AG09309 (cell line): ENCODE measurements around the gene ABCD2.

Experiments used
- DNase-seq: peaks from one replicate; pipeline ENCODE4 v3.0.0-alpha.2; 2010; ENCODE audit warnings: low read depth
- H3K4me3 ChIP-seq: 2 replicates; pipeline ENCODE4 v1.5.1; 2011; ENCODE audit warnings: mild to moderate bottlenecking, low read depth, low read length, moderate library complexity; ENCODE audit not compliant: control insufficient read depth
- CTCF ChIP-seq: IDR thresholded peaks from 2 replicates; pipeline ENCODE4 v1.5.1; 2011; ENCODE audit warnings: mild to moderate bottlenecking, low read depth, low read length, inconsistent platforms; ENCODE audit not compliant: insufficient read depth, control insufficient read depth; ENCODE audit errors: missing control alignments

ABCD2 gene

DNA sequence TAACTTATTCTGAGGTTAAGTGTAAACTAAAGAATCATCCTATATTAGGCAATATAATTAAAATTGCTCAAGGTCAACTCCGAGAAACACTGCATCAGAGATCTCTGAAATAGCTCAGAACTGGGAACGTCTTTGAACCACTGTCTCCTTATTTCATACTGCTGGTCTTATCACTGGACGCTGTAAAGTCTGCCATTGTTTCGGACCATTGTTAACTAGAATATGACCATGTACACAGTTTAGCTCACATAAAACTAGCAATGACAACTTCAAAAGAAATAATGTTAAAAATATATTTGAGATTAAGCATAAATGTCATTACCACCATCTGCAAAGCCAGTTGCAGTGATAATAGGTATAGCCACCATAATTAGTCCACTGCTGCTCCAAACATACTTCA, 2.9 kb downstream of the ABCD2 start:
- no peak for TF ChIP-seq CTCF
- H3K4me3 ChIP-seq, result no peak overlapping the region
- DNase-seq, result no peak

DNA sequence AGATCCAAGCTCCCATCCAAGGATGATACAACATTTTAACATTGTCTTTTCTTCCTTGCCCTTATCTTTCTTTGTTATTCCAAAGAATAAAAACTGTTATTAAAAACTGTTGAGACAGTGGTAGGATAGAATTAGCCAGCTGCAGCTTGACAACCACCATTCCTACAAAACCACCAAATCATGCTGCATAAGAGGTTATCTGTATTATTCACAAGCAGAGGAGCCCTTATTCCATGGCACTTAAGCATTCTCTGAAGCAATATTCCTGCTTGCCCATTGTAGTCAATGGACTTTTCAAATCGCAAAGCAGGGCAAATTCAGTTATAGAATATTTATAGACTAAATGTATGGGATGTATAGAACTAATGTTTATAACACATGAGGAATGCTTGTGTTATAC, 3.4 kb downstream of the ABCD2 start:
- no peak for TF ChIP-seq CTCF
- H3K4me3 ChIP-seq, result no peak overlapping the region
- no peak for DNase-seq

GRCh38 chr12:39613525-39613924, 6.1 kb downstream of the ABCD2 start:
- no peak for DNase-seq
- H3K4me3 ChIP-seq, result no peak overlapping the region
- TF ChIP-seq CTCF, result no peak

DNA sequence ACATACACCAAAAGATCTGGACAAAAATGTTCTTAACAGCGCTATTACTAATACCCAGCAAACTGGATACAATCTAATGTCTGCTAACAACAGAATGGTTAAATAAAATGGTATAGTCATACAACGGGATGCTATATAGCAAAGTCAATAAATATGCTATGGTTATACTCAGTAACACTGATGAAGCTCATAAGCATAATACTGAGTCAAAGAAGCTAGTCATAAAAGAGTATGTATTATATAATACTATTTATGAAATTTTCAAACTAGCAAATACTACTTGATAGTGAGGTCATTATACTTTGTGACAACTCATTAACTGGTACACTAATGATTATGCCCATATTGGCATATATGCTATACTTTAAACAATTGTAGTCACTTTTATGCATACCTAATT, 7.4 kb downstream of the ABCD2 start:
- no peak for TF ChIP-seq CTCF
- DNase-seq, result no peak
- H3K4me3 ChIP-seq, result no peak overlapping the region

DNA sequence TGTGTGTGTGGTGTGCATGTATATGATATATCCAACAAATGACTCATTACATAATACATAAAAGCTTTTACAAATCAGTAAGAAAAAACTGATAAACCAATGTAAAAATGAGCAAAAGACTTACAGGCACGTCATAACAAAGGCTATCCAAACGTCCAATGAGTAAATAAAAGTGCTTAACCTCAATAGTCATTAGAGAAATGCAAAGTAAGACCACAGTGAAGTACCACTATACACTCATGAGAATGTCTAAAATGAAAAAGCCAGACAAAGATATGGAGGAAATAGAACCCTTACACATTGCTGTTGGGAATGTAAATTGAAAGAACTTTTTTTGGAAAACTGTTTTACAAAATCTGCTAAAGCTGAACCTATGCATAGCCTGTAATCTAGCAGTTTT, 7.8 kb downstream of the ABCD2 start:
- no peak for TF ChIP-seq CTCF
- no peak for DNase-seq
- H3K4me3 ChIP-seq, result no peak overlapping the region

DNA sequence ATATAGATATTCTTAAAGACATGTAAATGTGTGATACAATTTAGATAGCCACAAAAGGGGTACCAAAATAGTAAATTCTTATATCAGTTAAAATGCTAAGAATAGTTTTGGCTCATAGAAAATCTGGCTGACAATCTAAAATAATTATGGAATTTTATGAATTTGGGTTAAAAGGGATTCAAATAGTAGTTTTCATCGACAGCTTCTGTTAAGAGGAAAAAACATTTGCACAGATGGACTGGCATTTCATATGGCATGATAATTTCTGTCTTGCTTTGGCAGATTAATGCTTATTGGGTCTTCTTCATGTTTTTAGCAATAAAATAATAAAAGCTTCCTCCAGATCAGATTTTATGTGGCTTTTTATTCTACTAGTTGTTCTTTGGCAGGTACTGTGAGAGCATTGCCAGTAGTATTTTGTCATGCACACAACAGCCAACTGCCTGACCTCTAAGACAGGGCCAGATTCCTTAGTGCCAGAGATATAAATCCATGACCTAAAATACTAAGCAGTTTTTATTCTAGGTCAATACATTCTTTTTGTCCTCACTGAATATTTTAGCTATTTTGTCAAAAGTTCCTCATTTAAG, 9.1 kb downstream of the ABCD2 start:
- H3K4me3 ChIP-seq, result no peak overlapping the region
- DNase-seq, result no peak
- TF ChIP-seq CTCF, result no peak
